Adrenal gland (tissue), 12 donors: ENCODE measurements around the gene DSCAML1. TPM values are rescaled to one million over a fixed set of nuclear protein-coding genes. Genes with fewer than 3 reads are reported as not detected.

ENCODE experiments used
- DNase-seq, 7 donors: peaks; one replicate each; pipeline ENCODE4 v3.0.0-alpha.2; 2019 to 2020
- H3K27ac ChIP-seq, 5 donors: fragments of 200-600 bp; sonication (generic) in 4 of 5; 1 replicate in 3 of 5; 2 replicates in 2 of 5; pipeline versions ENCODE4 v1.5.1 to v1.8.0; 2016 to 2020; ENCODE audit warnings: mild to moderate bottlenecking in 1 of 5
- H3K27me3 ChIP-seq: fragments of 200-600 bp; 2 replicates; pipeline ENCODE4 v1.8.0; 2021
- H3K36me3 ChIP-seq, 2 donors: fragments of 200-600 bp; replicated peaks in 1 of 2; 1 replicate in 1 of 2; 2 replicates in 1 of 2; pipeline versions ENCODE4 v1.5.1 to v1.8.0; 2018 to 2022
- H3K4me1 ChIP-seq, 2 donors: fragments of 200-600 bp; replicated peaks in 1 of 2; 1 replicate in 1 of 2; 2 replicates in 1 of 2; pipeline versions ENCODE4 v1.5.1 to v1.8.0; 2018 to 2021
- H3K4me3 ChIP-seq, 4 donors: fragments of 200-600 bp; sonication (generic) in 3 of 4; one replicate each; pipeline ENCODE4 v1.5.1; 2016 to 2018
- H3K9me3 ChIP-seq, 3 donors: fragments of 200-600 bp; sonication (generic) in 1 of 3; replicated peaks in 1 of 3; 1 replicate in 2 of 3; 2 replicates in 1 of 3; pipeline versions ENCODE4 v1.5.1 to v1.8.0; 2016 to 2021
- CTCF ChIP-seq, 6 experiments: fragments of 450-650 bp in 4 of 6; fragments of 200-600 bp in 2 of 6; sonication (generic) in 1 of 6; IDR thresholded peaks; 1 replicate in 5 of 6; 2 replicates in 1 of 6; pipeline versions ENCODE4 v1.5.1 to v1.8.0; 2016 to 2021; ENCODE audit warnings: antibody characterized with exemption in 6 of 6, mild to moderate bottlenecking in 2 of 6, moderate library complexity in 1 of 6
- POLR2A ChIP-seq, 2 donors: fragments of 450-650 bp; IDR thresholded peaks; one replicate each; pipeline ENCODE4 v1.6.1; 2017; ENCODE audit warnings: antibody characterized with exemption in 2 of 2, mild to moderate bottlenecking in 2 of 2, moderate library complexity in 1 of 2
- WGBS, 4 donors: extraction: QIAGEN DNeasy Blood & Tissue Kit in 2 of 4; methylation state at CpG; one replicate each; pipeline versions ENCODE4 v1.1.5 to v1.1.7; 2013 to 2017; 5-methylcytosine and 5-hydroxymethylcytosine counted together
- intact Hi-C, 2 donors: fragments of 100-400 bp; cut with DNase I; formaldehyde crosslinking; loops; one replicate each; pipeline versions ENCODE4 v1.14.1 to v1.15.0; 2022 to 2023
- polyA plus RNA-seq, 3 donors: library from polyadenylated mRNA; stranded (reverse); fragments of 200-250 nt in 2 of 3; fragments of 350-450 nt in 1 of 3; fragmentation: Illumina TruSeq in 1 of 3; extraction: RNeasy Lipid Tissue Mini Kit (QIAGEN cat#74804) in 1 of 3; gene quantifications; one replicate each; pipeline ENCODE4 v1.2.3, GENCODE V29; 2013 to 2014
- total RNA-seq, 9 donors: library from RNA; depleted of rRNA in 4 of 9; stranded (reverse); fragments of >200 nt in 4 of 9; fragments of 120-200 nt in 1 of 9; fragmentation: NEBNext Ultra II Directional in 1 of 9; extraction: Animal tissue kit (Norgen Biotek cat#: 25700) in 1 of 9; gene quantifications; one replicate each; pipeline versions ENCODE4 v1.1.0 to v1.2.4, GENCODE V29; 2013 to 2023
- donor health status: healthy with polysubstance abuse.
- donor health status: Bipolar disorder and iron deficiency.
- donor health status: DM: yes; HTN: yes; CAD: no.
- donor health status: DM: no; HTN: no; CAD: no.
- donor health status: DM: no; HTN: no; CAD: no.
- donor health status: DM: yes; HTN: yes; CAD: no.

DSCAML1 gene
- total and polyA plus RNA-seq, 12 donors = 0.09 to 1.9 (median 0.55) TPM; not detected in 1

GRCh38 chr11:117616979-117617378 lies 180.0 kb downstream of the DSCAML1 start:
- 75 to 86% (median 78%) methylated on average over 3 of the region's 3 CpGs for WGBS, 4 donors
- no peak for DNase-seq

GRCh38 chr11:117614728-117615127 lies 182.3 kb downstream of the DSCAML1 start:
- Histone ChIP-seq H3K36me3 (no peaks in the 10 kb centered on the region), H3K27ac (no peak overlapping the region), H3K4me3 (no peak overlapping the region), H3K4me1 (no peaks in the 10 kb centered on the region), H3K27me3 (no peaks in the 10 kb centered on the region), H3K9me3 (no peaks in the 10 kb centered on the region)
- TF ChIP-seq POLR2A (IDR thresholded peaks at IDR 0.05) = no peak
- TF ChIP-seq CTCF (IDR thresholded peaks at IDR 0.05) = no peak
- 79 to 93% (median 84%) methylated on average over 3 of the region's 3 CpGs for WGBS, 4 donors
- no peak for DNase-seq
- intact Hi-C loops = no loop called here

More at GRCh38 chr11:117616979-117617378, 180.0 kb downstream of the DSCAML1 start:
- intact Hi-C loops = no loop called here
- Histone ChIP-seq H3K36me3 (no peaks in the 10 kb centered on the region), H3K4me1 (no peaks in the 10 kb centered on the region), H3K9me3 (no peaks in the 10 kb centered on the region), H3K27ac (no peak overlapping the region), H3K4me3 (no peak overlapping the region), H3K27me3 (no peaks in the 10 kb centered on the region)
- no peak for TF ChIP-seq POLR2A (IDR thresholded peaks at IDR 0.05)
- TF ChIP-seq CTCF (IDR thresholded peaks at IDR 0.05) = no peak

- no peak overlapping the region for H3K4me3 ChIP-seq
- no peaks in the 10 kb centered on the region for H3K9me3 ChIP-seq
- no peaks in the 10 kb centered on the region for H3K4me1 ChIP-seq
- intact Hi-C loops = no loop called here
- no peaks in the 10 kb centered on the region for H3K27me3 ChIP-seq
- no peak for DNase-seq
- no peak for TF ChIP-seq CTCF (IDR thresholded peaks at IDR 0.05)
- 32 to 44% (median 39%) methylated on average over 4 to 6 of the region's 6 CpGs for WGBS, 4 donors
- H3K27ac ChIP-seq = no peak overlapping the region
- no peaks in the 10 kb centered on the region for H3K36me3 ChIP-seq
These were observed 183.5 kb downstream of the DSCAML1 start for GRCh38 chr11:117613521-117613920.

- no peak overlapping the region for H3K27ac ChIP-seq
- H3K27me3 ChIP-seq = no peaks in the 10 kb centered on the region
- TF ChIP-seq POLR2A (IDR thresholded peaks at IDR 0.05) (no peak), CTCF (IDR thresholded peaks at IDR 0.05) (no peak)
- WGBS, 4 donors = 72 to 75% (median 73%) methylated on average over 7 of the region's 7 CpGs
- no peak for DNase-seq
- intact Hi-C loops = no loop called here
- H3K36me3 ChIP-seq = no peaks in the 10 kb centered on the region
- H3K4me1 ChIP-seq = no peaks in the 10 kb centered on the region
- no peak overlapping the region for H3K4me3 ChIP-seq
- H3K9me3 ChIP-seq = no peaks in the 10 kb centered on the region
These were observed 184.8 kb downstream of the DSCAML1 start for GRCh38 chr11:117612177-117612576.
